SK-N-SH treated with all-trans-retinoic acid at 6 μM for 48 hours (cell line): ENCODE measurements around the gene TMBIM1.

Experiments used
- CREB5 ChIP-seq: fragments of 250-450 bp; sonication (Bioruptor Pico); IDR thresholded peaks from 2 replicates; pipeline ENCODE4 v1.5.1; 2020; ENCODE audit warnings: low read depth, mild to moderate bottlenecking, moderate library complexity
- CSRNP3 ChIP-seq: fragments of 250-450 bp; sonication (Bioruptor Pico); IDR thresholded peaks from 2 replicates; pipeline ENCODE4 v1.5.1; 2021; ENCODE audit warnings: mild to moderate bottlenecking, moderate library complexity
- GLIS3 ChIP-seq: fragments of 250-450 bp; sonication (Bioruptor Pico); IDR thresholded peaks from 2 replicates; pipeline ENCODE4 v1.5.0; 2020; ENCODE audit warnings: mild to moderate bottlenecking, moderate library complexity
- ZFP3 ChIP-seq: fragments of 250-450 bp; sonication (Bioruptor Pico); IDR thresholded peaks from 2 replicates; pipeline ENCODE4 v1.5.0; 2020; ENCODE audit warnings: mild to moderate bottlenecking, moderate library complexity

- no peak for TF ChIP-seq ZFP3 (CRISPR knock-in tag)
- TF ChIP-seq CREB5 (CRISPR knock-in tag): no peak
- TF ChIP-seq GLIS3: no peak
- no peak for TF ChIP-seq CSRNP3
Measured at GRCh38 chr2:218253232-218253625, 39.1 kb downstream of the TMBIM1 start.
